NCI-H2107 treated with DMSO at 0.1 percent for 48 hours (cell line): ENCODE data around the gene GRM8.

Source experiments
- DNase-seq: peaks from one replicate; lab custom pipeline; 2025; ENCODE audit not compliant: unreplicated experiment; lab: John Stamatoyannopoulos, UW

The GRM8 gene

DNA sequence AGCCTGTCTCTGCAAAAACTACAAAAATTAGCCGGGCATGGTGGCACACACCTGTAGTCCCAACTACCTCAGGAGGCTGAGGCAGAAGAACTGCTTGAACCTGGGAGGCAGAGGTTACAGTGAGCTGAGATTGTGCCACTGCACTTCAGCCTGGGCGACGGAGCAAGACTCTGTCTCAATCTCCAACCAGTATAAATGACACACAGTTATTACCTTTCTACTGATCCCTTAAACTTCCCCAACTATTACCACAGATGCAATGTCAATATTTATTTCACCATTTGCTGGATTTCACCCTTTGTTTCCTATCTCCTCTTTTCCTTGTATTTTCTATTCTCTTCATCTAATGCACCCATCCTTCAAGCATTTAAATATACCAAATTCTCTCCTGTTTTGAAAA, 431.8 kb downstream of the GRM8 start:
- DNase-seq, result no peak

DNA sequence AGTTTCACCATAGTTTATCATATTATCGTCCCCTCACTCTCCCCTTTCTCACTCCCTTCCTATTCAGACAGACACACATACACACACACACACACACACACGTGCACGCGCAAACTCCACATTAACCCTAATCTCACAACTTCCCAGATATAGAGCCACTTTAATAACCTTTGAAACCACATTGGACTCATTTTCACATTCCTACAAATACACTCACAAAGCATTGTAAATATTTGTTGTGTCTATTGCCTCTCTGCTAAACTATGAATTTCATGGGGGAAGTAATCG, 433.6 kb downstream of the GRM8 start:
- DNase-seq, result no peak

DNA sequence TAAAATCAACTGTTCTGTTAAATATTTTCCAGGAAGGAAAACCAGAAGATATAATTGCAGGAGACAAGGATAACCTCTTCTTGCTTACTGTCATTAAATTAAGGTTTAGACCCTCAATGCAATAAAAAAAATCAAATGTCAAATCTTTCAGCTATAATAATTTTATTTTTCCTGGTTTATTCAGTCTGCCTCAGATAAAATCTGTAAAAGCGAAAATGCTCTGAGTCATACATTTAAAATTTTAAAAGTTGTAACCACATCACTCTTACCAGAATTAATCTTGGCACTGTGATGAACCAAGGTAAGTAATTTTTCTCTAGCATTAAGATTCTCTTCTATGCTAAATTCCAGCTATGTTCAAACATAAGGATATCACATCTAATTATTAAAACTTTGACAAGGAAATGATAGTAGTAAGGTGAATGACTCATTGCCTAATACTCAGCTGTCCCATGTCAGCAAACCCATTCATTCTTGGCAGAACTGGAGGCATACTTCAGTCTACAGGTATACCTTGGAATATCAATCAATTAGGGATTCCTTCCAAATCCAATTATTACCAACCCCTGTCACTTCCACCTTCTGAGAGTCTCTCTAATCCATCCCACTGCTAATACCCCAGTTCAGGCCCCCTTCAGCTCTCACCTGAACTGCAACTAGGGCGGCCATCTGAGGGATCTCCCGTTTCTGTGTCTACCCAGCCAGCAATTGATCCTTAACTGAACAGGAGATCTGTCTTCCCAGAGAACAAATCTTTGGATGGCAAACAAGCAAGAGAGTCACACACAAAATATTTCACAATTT, 434.1 kb downstream of the GRM8 start:
- DNase-seq, result no peak

DNA sequence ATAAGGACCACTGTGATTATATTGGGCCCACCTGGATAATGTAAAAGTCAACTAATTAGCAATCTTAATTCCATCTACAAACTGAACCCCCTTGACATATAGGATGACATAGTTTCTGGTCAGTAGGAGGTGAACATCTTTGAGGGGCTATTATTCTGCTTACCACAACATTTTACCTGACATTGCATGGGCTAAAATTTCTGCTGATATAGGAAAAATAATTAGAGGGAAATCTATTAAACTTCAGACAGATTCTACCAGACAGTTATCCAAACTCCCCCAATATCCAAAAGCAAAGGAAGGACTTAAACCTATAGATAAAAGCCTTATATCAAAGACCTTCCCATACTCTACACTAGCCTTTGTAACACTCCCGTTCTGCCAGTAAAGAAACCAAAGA, 443.6 kb downstream of the GRM8 start:
- no peak for DNase-seq

DNA sequence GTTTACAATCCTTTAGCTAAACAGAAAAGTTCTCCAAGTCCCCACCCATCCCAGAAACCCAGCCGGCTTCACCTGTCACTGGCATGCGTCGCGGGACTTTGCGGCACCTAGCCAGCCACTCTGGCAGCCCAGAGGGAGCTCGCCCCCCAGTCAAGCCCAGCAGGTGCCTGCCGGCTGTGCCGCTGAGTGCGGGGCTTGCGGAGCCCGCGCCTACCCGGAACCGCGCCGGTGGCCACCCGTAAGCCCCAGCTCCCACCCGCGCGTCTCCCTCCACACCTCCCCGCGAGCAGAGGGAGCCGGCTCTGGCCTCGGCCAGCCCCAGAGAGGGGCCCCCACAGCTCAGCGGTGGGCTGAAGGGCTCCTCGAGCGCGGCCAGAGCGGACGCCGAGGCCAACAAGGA, 446.1 kb downstream of the GRM8 start:
- DNase-seq, result no peak

DNA sequence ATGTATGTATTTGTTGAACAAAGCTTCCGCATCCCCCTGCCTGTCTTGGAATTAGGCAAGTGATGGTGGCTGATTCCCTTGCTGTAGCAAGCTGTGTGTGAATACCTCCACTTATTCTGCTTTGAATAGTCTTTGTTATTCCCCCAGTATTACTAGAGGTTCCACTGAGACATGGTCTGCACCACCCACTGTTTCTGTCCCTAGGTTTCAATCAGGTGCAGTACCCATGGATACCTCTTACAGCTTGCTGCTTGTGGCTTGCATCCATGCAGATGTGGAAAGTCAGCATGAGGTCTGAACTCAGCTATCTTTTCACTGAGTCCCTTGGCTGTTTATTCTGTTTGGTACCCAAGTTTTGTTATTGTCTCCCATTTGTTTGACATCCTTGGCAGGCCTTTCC, 447.4 kb downstream of the GRM8 start:
- DNase-seq, result no peak

DNA sequence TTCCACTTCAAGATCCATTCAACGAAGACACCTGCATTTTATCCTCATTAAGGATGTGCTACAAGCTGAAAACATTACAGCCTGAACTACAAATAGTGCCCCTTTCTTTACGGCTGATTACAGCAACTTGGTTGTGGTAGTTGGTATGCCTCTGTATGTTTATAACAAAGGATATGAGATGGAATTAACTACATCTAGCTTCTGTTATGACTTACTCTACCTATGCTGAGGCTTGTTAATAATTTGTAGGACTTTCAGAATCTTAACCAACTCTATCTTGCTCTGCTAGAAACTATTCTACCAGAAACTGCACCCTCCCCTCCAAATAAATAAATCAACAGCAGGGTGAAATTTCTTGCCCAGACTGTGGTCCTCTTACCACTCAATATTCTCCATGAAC, 448.1 kb downstream of the GRM8 start:
- no peak for DNase-seq

DNA sequence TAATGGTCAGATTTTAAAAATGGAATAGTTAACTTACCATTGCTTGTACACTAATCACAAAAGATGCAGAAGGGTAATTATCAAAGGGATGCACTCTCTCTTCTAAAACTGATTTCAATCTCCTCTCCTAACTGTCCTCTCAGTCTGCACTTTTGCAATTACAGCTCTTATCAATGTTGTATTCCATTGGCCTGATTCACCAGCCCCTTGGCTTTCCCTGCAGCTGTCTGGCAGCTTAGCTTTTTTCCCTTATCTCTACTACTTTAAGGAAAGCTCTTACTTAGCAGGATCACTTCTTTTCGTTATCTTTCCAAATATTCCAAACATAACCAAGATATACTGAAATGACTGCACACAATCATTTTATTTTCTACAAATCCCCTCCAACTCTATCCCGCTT, 448.8 kb downstream of the GRM8 start:
- no peak for DNase-seq

DNA sequence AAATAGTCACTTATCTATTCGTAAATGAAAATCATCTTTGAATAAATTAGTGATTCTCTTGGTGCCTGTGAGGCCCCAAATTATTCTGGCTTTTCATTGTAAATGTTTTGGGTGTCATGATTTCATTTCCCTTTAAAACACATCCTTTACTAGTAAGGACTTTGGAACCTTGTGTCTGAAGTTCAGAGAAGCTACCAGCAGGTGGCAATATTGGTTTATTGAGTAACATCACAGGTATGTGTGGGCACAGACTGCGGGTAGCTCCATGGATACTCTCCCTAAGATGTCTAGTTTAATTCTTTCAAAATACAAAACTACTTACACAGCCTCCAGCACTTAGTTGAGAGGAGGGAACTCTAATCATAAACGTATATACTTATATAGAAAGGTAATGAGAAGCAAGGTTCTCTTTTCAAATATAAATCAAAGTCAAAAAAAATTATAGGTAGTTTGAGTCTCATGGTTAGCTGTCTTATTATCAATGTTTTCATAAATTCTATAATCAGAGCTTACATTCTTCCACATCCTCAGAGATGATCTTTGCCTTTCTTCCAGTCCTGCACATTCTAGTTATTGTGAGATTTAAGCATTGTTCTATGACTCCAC, 449.6 kb downstream of the GRM8 start:
- DNase-seq, result peak; percentile 79

DNA sequence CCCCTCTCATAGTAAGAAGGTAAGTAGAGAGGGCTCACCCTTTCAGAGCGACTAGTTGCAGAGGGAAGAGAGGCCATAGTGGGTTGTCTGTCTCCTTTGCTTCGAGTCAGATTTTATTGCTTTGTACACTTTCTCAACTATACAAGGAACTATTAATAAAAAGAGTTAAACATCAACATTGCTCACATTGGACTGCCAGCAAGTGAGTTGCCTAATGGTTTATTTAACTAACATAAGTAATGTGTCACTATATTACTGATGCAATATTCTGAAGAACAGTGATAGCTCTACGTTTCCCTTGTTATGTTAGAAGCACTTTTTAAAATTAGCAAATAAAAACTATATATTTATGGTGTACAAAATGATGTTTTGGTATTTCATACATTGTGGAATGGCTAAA, 451.0 kb downstream of the GRM8 start:
- DNase-seq, result no peak

DNA sequence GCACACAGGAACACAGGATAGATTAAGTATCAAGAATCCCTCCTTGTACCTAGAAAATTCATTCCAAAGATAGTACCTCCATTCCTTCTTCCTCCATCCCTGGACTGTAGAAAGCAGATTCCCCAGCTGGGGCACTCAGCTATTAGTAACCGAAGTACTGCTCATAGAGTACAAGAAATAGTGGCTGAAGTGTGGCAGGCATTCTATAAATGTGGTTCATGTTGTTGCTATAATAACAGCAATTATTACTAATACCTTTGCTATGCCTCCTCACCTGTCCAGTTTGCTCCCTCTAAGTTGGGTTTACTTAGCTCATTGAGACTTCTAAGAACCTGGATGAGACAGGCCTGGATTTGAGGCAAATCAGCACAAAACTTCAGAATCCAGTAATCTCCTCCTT, 453.2 kb downstream of the GRM8 start:
- no peak for DNase-seq

DNA sequence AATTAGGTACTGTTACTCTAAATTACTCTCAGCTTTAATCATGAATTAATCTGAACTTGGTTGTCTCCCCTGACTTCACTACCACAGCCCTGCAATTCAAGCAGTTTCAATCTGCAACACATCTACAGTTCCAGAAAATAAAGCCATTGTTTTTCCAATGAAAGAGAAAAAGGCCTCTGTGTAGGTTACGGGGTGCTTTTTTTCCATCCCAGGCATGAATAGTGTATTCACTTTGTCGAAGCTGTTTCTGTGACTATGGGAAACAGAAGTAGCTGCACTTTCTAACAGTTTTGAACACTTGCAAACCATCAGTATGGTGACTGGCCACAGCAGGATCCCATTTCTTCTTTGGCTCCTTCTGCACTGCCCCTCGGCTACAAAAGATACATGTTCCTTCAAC, 460.2 kb downstream of the GRM8 start:
- DNase-seq, result no peak

DNA sequence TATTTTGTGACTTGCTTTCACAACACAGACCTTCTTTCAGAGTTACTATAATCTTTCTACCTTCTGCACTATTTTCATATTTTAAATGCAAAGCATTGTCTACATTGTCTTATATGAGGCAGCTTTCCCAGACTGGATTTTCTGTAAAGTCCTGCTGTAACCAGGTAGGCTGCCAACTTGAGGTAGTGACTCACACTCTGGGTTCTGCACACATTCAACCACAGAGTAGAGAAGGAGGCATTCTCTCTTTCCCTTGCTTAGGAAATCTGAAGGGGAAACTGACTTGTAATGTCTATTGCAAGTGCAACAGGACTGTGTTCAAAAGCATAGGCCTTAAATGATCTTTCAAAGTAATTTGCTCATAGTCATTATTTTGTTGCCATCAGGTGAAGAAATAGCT, 461.4 kb downstream of the GRM8 start:
- peak; percentile 55 for DNase-seq

DNA sequence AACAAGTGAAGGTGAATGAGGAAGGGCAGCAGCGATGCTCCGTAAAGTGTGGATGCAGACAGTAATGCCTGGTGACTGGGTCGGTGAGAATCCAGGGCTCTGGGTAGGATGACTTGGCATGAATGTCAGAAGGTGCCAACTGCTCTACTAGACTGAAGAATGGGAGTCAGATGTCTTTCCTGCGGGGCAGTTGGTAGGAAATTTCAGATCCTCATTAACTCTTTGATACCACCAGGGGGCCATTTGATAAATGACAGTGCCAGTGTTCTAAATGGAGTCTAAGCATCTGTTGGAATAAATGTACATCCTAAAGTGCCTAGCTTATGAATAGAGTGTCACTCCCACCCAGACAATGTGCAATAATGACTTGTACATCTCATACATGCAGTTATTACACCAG, 462.0 kb downstream of the GRM8 start:
- DNase-seq, result peak; percentile 55

DNA sequence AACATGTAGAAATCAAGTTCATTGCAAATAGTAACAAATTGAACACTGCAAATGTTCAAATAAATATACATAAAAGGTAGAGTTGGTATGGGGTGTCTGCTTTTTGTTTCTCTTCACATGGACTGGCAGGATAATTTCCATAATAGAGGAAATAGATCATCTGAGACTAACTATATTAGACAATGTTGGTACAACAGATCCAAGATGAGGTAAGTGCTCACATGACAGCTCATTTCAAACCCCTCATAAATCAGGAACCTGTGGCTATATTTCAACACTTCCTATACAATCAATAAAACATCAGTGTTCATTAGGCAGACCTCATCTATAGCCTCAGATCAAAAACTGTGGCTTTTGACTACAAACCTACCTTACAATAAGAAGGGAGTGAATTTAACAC, 469.1 kb downstream of the GRM8 start:
- DNase-seq, result no peak

DNA sequence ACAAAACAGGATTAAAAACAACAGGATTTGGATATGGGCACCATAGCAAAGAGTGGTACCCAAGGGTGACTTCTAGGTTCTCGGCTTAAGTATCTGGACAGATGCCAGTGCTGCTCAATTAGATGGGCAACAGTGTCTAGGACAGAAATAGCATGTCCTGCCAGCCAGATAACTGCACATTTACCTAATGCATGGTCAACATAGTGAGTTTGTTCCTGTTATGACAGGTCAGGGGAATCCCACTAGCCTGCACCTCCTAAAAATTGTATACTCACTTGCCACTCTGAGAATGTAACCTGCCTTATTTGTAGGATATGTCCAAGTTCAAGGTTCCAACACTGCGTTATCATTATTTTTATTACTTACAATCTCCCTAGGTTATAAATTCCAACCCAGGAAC, 471.7 kb downstream of the GRM8 start:
- DNase-seq, result no peak

DNA sequence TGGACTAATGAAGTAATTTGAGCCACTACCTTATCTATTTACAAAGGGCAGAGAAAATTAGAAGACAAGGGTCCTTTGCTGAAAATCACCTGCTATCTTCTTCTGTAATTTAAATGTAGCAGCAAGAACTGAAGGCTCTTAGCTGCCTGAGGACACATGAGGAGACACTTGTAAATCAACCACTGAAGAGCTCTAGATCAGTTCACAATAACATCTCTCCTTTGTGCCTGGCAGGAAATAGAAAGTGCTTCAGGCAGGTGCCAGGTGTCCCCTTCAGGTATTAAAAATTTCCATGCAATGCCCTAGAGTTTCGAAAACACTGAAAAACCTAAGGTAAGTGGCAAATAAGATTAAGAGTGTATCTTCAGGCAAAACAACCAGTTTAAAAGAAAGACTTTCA, 474.6 kb downstream of the GRM8 start:
- DNase-seq, result peak; percentile 99

DNA sequence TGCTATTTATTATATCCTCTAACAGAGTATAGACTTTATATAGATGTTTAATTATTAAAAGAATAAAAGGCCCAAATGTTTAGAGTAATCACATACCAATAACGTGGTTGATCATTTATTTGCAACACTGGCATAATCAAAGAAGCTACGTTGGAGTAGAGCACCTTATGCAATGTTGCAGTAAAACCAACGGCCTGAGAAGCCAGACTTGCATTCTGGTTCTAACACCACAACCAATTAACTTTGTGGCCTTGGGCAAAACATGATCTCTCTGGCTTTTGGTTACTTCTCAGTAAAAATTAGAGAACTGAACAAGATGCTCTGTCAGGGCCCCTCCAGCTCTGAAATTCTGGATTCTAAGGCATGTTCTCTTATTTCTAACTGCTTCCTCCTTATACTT, 476.2 kb downstream of the GRM8 start:
- DNase-seq, result no peak

DNA sequence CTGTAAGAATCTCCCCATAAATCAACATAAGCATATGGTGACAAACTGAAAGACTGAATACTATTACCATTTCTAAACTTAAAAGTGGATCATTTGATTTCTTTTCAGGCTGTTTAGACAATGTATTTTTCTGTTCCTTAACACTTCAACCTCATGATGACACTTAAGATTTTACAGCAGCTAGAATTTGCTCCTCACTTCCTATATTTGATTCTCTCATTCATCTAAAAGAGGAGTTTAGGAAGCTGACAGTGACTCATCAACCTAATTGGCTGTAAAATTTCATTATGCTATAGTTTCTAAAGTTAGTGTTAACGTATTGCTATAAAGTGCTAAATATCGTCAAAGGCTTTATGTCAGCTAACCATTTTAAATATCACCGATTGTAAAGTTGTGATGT, 478.7 kb downstream of the GRM8 start:
- no peak for DNase-seq

DNA sequence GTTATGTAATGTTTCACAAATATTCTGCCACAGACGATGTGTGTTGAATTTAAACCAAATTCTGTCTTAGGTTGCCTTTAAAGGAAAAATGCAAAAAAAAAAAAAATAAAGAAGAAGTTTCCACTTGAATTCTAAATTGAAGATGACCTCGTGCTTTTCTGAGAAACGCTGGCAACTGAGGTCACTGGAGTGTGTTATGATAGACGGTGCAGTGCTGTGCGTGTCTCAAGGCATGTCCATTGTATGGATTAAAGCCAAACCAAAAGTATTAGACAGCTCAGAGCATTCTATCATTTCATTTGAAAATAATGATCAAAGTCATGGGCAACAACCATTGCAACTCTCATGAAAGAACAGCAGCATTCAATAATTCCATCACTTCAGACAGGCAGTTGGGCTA, 483.9 kb downstream of the GRM8 start:
- no peak for DNase-seq

DNA sequence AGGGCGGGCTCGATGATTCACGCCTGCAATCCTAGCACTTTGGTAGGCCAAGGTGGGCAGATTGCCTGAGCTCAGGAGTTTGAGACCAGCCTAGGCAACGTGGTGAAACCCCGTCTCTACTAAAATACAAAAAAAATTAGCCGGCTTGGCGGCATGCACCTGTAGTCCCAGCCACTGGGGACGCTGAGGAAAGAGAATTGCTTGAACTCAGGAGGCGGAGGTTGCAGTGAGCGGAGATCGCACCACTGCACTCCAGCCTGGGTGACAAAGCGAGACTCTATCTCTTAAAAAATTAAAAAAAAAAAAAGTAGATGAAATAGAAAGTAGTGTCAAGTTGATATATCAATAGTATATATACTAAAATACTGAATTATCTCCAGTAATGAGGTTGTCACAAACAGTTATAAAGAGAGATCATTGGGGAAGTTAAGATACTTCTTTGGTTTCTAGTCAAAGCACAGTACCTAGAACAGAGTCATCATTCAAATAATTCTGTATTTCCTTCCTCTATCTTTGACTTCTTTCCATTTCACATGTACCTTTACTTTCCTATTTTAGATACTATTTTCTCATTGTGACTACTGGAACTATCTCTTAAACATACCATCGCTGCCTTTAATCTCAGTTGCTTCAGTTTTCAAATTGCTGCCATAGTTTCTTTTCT, 491.7 kb downstream of the GRM8 start:
- no peak for DNase-seq

DNA sequence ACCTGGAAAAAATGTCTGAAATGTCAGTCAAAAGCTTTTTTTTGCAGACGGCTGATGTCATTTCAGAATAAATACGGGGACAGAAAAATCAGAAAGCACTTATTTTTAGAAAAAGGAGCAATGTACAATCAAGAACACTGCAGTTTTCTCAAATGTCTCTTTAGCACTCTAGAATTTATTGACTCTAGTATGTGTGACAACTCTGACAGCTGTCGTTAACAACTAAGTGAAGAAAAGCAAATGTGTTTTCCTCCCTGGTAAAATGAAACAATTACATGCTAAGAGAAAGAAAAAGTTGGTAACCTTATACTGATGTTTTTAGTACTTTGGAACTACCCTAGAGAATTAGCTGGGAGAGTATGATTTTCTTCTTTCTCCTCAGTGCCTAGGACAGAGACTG, 497.4 kb downstream of the GRM8 start:
- no peak for DNase-seq
